ENCODE results near the gene OR5K2.

OR5K2 gene

GRCh38 chr3:98528474-98529346 is 31.2 kb downstream of the OR5K2 start:
- in situ Hi-C loops (cut with HindIII; ENCODE audit: low sequenced_read_pairs): no loop called here
- no peak for DNase-seq (ENCODE audit: low read depth, low spot score)
- H3K4me3 ChIP-seq (ENCODE audit: low read depth, low read length): no peak overlapping the region
- no peak for TF ChIP-seq CTCF (IDR thresholded peaks at IDR 0.05; ENCODE audit: low read depth, low read length)

DNA sequence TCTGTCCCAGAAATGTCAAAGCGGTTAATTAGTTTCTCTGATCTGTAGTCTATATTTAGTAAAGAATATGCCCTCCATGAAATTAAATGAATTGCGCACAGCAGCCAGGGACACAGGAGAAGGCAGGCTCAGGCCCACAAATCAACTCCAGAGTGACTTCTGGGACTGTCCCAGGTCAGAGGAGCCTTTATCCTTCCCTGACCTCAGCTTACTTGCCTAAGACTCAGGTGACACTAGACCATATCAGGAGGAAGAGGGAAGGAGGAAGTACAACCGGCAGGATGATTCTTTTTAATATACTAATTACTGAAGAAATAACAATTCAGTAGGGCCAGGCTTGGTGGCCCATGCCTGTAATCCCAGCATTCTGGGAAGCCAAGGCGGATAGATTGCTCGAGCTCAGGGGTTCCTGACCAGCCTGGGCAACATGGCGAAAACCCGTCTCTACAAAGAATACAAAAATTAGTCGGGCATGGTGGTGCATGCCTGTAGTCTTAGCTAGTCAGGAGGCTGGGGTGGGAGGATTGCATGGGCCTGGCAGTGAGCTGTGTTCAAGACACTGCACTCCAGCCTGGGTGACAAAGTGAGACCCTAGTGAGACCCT is 32.5 kb downstream of the OR5K2 start:
- in situ Hi-C loops (cut with HindIII; ENCODE audit: low sequenced_read_pairs): no loop called here
- no peak for DNase-seq (ENCODE audit: low read depth, low spot score)
- H3K4me3 ChIP-seq (ENCODE audit: low read depth, low read length): no peak overlapping the region
- no peak for TF ChIP-seq CTCF (IDR thresholded peaks at IDR 0.05; ENCODE audit: low read depth, low read length)

- in situ Hi-C loops (cut with HindIII; ENCODE audit: low sequenced_read_pairs): no loop called here
- no peak overlapping the region for H3K4me3 ChIP-seq (ENCODE audit: low read depth, low read length)
- no peak for TF ChIP-seq CTCF (IDR thresholded peaks at IDR 0.05; ENCODE audit: low read depth, low read length)
- no peak for DNase-seq (ENCODE audit: low read depth, low spot score)
These were observed 33.2 kb downstream of the OR5K2 start for GRCh38 chr3:98530676-98531075.

- TF ChIP-seq CTCF (IDR thresholded peaks at IDR 0.05; ENCODE audit: low read depth, low read length): no peak
- no peak for DNase-seq (ENCODE audit: low read depth, low spot score)
- in situ Hi-C loops (cut with HindIII; ENCODE audit: low sequenced_read_pairs): no loop called here
- H3K4me3 ChIP-seq (ENCODE audit: low read depth, low read length): no peak within 1 kb of the TSS
These were observed 34.3 kb downstream of the OR5K2 start, which contains the start of gene GPR15 for GRCh38 chr3:98531622-98532274. Gene GPR15, plus strand, starts transcription at chr3:98531978. Its CDS starts 56 bp downstream, at chr3:98532034.

DNA sequence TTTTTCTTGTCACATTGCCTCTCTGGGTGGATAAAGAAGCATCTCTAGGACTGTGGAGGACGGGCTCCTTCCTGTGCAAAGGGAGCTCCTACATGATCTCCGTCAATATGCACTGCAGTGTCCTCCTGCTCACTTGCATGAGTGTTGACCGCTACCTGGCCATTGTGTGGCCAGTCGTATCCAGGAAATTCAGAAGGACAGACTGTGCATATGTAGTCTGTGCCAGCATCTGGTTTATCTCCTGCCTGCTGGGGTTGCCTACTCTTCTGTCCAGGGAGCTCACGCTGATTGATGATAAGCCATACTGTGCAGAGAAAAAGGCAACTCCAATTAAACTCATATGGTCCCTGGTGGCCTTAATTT is 34.8 kb downstream of the OR5K2 start:
- H3K4me3 ChIP-seq (ENCODE audit: low read depth, low read length): no peak overlapping the region

More for the DNA sequence above, 34.8 kb downstream of the OR5K2 start:
- in situ Hi-C loops (cut with HindIII; ENCODE audit: low sequenced_read_pairs): no loop called here
- TF ChIP-seq CTCF (IDR thresholded peaks at IDR 0.05; ENCODE audit: low read depth, low read length): no peak
- DNase-seq (ENCODE audit: low read depth, low spot score): no peak

All from astrocyte of the spinal cord (primary cell).